ENCODE measurements around the gene EYS.

DNA sequence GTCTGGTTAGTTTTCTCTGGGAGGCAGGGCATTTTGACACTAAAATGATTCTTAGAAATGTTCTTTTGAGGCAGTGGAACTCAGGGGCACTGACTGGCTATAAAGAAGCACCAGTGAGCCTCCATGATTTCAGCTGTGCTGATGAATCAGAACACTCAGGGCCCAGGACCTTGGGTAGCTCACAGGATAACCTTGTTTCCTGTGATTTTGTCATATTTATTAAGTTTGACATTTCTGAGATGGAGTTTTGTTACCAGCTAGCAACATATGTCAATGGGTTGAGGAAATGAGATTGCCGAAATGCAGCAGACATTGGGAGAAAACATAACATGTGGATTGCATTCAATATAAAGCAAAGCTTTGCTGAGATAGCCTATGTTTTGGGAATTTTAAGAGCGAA lies 802.4 kb downstream of the EYS start:
- TF ChIP-seq, protein P1, sequence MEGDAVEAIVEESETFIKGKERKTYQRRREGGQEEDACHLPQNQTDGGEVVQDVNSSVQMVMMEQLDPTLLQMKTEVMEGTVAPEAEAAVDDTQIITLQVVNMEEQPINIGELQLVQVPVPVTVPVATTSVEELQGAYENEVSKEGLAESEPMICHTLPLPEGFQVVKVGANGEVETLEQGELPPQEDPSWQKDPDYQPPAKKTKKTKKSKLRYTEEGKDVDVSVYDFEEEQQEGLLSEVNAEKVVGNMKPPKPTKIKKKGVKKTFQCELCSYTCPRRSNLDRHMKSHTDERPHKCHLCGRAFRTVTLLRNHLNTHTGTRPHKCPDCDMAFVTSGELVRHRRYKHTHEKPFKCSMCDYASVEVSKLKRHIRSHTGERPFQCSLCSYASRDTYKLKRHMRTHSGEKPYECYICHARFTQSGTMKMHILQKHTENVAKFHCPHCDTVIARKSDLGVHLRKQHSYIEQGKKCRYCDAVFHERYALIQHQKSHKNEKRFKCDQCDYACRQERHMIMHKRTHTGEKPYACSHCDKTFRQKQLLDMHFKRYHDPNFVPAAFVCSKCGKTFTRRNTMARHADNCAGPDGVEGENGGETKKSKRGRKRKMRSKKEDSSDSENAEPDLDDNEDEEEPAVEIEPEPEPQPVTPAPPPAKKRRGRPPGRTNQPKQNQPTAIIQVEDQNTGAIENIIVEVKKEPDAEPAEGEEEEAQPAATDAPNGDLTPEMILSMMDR (IDR thresholded peaks at IDR 0.05), result no peak
- no peak for TF ChIP-seq POLR2A (IDR thresholded peaks at IDR 0.05)
